ENCODE results near the gene C12orf76.

DNA sequence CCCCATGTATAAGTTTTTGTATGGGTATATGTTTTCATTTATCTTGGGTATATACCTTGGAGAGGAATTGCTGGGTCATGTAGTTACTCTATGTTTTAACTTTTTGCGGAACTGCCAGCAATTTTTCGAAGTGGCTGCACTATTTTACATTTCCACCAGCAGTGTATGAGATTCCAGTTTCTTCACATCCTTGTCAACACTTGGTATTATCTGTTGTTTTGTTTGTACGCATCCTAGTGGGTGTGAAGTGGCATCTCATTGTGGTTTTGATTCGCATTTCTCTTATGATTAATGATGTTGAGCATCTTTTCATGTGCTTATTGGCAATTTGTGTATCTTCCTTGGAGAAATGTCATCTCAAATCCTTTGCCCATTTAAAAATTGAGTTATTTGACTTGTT is 42.2 kb downstream of the C12orf76 start:
- TF ChIP-seq, protein P1, sequence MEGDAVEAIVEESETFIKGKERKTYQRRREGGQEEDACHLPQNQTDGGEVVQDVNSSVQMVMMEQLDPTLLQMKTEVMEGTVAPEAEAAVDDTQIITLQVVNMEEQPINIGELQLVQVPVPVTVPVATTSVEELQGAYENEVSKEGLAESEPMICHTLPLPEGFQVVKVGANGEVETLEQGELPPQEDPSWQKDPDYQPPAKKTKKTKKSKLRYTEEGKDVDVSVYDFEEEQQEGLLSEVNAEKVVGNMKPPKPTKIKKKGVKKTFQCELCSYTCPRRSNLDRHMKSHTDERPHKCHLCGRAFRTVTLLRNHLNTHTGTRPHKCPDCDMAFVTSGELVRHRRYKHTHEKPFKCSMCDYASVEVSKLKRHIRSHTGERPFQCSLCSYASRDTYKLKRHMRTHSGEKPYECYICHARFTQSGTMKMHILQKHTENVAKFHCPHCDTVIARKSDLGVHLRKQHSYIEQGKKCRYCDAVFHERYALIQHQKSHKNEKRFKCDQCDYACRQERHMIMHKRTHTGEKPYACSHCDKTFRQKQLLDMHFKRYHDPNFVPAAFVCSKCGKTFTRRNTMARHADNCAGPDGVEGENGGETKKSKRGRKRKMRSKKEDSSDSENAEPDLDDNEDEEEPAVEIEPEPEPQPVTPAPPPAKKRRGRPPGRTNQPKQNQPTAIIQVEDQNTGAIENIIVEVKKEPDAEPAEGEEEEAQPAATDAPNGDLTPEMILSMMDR (optimal IDR thresholded peaks at IDR 0.05 in 1 of 3, IDR thresholded peaks at IDR 0.05 in 1 of 3, conservative IDR thresholded peaks at IDR 0.05 in 1 of 3; ENCODE audit: extremely low read depth in 1 of 3, insufficient read depth in 2 of 3, low read length in 3 of 3) = no peak
- no peak for TF ChIP-seq EZH2 (IDR thresholded peaks at IDR 0.05; ENCODE audit: low read length)

All from keratinocyte (primary cell).